Stimulated activated naive CD8-positive, alpha-beta T cell treated with anti-CD3 and anti-CD28 coated beads, Interleukin-15, Interleukin-2, amounts not matched to agents 100 ng/mL and 50 ng/mL, for 24 hours (primary cell): ENCODE data around the gene WASF2.
"Not testable (repeated sequence)": the region's sequence is repeated elsewhere in the genome, so short reads cannot be mapped to it uniquely, and the experiment has no call there.

Source experiments
- H3K27ac Mint-ChIP-seq: one replicate; pipeline ENCODE4 v1.8.0; 2021; ENCODE audit warnings: mild to moderate bottlenecking, mixed read lengths
- H3K27me3 Mint-ChIP-seq: one replicate; pipeline ENCODE4 v1.8.0; 2021; ENCODE audit warnings: mixed read lengths
- H3K36me3 Mint-ChIP-seq: one replicate; pipeline ENCODE4 v1.8.0; 2021; ENCODE audit warnings: low read depth, mixed read lengths
- H3K4me1 Mint-ChIP-seq: one replicate; pipeline ENCODE4 v1.8.0; 2021; ENCODE audit warnings: low read depth, mixed read lengths
- H3K4me3 Mint-ChIP-seq: one replicate; pipeline ENCODE4 v1.8.0; 2021; ENCODE audit warnings: mild to moderate bottlenecking, mixed read lengths
- H3K9me3 Mint-ChIP-seq: one replicate; pipeline ENCODE4 v1.8.0; 2021; ENCODE audit warnings: mixed read lengths

The WASF2 gene

DNA sequence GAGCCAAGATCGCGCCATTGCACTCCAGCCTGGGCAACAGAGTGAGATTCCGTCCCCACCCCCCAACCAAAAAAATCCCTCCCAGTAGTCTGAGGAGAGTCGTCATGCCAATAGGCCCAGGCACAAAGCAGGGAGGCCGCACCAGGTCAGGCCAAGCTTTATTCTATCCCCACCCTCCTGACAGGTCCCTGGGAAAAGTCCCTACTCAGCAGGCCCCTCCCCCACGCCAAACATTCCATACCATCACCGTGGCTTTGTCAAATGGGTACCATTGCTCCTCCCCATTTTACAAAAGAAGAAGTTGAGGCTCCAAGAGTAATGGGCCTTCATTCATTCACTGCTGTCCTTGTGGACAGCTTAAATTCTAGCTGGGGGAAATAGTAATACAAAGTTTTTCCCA is 92.2 kb downstream of the WASF2 start:
- Mint-ChIP-seq H3K9me3 (no peaks in the 10 kb centered on the region), H3K4me3 (no peak overlapping the region), H3K27ac (no peak overlapping the region), H3K4me1 (peaks cover 20% of the 10 kb centered on the region), H3K27me3 (no peaks in the 10 kb centered on the region), H3K36me3 (no peaks in the 10 kb centered on the region)

DNA sequence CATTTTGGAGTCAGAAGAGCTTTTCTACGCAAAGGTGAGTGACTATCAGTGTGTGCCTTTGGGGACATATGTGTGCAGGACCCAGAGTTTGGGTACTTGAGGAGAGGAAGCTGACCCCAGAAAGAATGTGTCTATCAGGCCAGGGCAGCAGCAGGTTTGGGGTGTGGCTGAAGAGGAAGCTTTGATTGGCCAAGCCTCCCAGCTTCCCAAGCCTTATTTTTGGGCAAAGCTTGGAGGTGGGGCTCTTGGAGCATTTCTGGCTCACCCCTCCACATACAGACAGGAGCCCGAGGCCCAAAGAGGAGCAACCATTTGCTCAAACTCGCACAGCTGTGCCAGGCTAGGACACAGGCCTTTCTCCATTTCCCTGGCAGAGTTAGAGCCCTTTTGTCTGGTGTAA is 92.9 kb downstream of the WASF2 start:
- H3K4me3 Mint-ChIP-seq, result no peak overlapping the region
- no peaks in the 10 kb centered on the region for H3K27me3 Mint-ChIP-seq
- no peaks in the 10 kb centered on the region for H3K9me3 Mint-ChIP-seq
- H3K36me3 Mint-ChIP-seq, result no peaks in the 10 kb centered on the region
- peaks cover 16% of the 10 kb centered on the region for H3K4me1 Mint-ChIP-seq
- H3K27ac Mint-ChIP-seq, result no peak overlapping the region

DNA sequence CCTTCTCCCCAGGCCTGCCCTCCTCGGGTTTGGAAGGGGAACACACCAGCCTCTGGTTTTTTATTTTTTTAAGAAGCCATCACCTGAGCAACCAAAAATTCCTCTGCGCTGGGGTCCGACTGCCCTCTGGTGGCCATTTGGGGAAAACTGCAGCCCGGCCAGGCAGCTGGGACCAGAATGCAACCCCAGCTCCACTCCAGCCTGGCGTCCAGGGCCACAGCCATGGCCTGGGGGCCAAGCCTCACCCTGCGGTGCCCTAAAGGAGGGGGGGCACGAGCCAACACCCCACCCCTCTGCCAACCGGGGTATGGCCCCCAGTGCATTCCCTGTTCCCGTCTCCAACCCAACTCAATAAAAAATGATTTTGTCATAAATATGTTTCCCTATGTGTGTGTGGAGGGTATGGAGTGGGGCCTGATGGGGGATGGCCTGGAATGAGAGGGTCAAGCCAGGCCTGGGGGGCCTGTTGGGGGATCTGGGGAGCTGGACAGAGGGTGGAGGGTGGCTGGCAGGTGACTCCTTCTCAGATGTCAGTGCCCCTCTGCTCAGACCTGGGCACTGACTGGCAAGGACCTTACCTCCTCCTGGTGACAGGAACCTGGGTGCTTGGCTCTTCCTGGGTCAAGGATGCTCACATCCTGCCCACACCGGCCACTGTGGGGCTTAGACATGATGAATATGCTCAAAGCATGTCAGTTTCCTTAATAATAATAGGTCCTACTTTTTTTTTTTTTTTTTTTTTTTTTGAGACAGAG is 94.3 kb downstream of the WASF2 start:
- Mint-ChIP-seq H3K4me3 (no peak overlapping the region), H3K36me3 (no peaks in the 10 kb centered on the region), H3K9me3 (no peaks in the 10 kb centered on the region), H3K27ac (no peak overlapping the region), H3K4me1 (peaks cover 17% of the 10 kb centered on the region), H3K27me3 (no peaks in the 10 kb centered on the region)

DNA sequence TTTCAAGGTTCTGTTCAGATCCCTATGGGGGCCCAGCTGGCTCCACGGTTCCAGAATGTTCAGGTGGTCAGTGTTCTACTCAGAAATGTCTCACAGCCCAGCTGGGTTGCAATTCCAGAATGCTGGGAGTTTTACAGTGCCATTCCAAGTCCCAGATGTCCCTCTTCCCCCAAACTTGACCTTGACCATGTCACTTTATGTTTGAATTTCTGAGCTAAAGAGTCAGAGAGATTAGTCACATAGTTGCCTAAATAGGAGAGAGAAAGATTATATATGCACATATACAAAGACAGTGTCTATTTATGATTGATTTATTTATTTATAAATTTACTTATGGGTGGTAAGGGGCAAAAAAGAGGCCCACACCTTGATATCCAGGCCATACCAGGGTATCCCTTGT is 95.0 kb downstream of the WASF2 start:
- Mint-ChIP-seq H3K27ac (no peak overlapping the region), H3K4me3 (no peak overlapping the region), H3K27me3 (no peaks in the 10 kb centered on the region), H3K36me3 (no peaks in the 10 kb centered on the region), H3K9me3 (no peaks in the 10 kb centered on the region), H3K4me1 (peaks cover 17% of the 10 kb centered on the region)

DNA sequence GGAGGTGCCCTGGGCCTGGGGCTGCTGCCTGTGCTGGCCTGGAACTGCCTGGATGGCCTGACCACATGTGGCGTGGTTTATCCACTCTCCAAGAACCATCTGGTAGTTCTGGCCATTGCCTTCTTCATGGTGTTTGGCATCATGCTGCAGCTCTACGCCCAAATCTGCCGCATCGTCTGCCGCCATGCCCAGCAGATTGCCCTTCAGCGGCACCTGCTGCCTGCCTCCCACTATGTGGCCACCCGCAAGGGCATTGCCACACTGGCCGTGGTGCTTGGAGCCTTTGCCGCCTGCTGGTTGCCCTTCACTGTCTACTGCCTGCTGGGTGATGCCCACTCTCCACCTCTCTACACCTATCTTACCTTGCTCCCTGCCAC is 95.7 kb downstream of the WASF2 start:
- Mint-ChIP-seq H3K4me3 (peak overlapping the region; percentile 39), H3K27me3 (no peaks in the 10 kb centered on the region), H3K9me3 (no peaks in the 10 kb centered on the region), H3K4me1 (peaks cover 17% of the 10 kb centered on the region), H3K27ac (peak overlapping the region; percentile 2), H3K36me3 (no peaks in the 10 kb centered on the region)

- no peaks in the 10 kb centered on the region for H3K9me3 Mint-ChIP-seq
- peak overlapping the region; percentile 82 for H3K4me3 Mint-ChIP-seq
- H3K27ac Mint-ChIP-seq, result no peak overlapping the region
- no peaks in the 10 kb centered on the region for H3K27me3 Mint-ChIP-seq
- H3K36me3 Mint-ChIP-seq, result no peaks in the 10 kb centered on the region
- H3K4me1 Mint-ChIP-seq, result peaks cover 17% of the 10 kb centered on the region
These were observed 96.2 kb downstream of the WASF2 start for GRCh38 chr1:27393641-27394281.

DNA sequence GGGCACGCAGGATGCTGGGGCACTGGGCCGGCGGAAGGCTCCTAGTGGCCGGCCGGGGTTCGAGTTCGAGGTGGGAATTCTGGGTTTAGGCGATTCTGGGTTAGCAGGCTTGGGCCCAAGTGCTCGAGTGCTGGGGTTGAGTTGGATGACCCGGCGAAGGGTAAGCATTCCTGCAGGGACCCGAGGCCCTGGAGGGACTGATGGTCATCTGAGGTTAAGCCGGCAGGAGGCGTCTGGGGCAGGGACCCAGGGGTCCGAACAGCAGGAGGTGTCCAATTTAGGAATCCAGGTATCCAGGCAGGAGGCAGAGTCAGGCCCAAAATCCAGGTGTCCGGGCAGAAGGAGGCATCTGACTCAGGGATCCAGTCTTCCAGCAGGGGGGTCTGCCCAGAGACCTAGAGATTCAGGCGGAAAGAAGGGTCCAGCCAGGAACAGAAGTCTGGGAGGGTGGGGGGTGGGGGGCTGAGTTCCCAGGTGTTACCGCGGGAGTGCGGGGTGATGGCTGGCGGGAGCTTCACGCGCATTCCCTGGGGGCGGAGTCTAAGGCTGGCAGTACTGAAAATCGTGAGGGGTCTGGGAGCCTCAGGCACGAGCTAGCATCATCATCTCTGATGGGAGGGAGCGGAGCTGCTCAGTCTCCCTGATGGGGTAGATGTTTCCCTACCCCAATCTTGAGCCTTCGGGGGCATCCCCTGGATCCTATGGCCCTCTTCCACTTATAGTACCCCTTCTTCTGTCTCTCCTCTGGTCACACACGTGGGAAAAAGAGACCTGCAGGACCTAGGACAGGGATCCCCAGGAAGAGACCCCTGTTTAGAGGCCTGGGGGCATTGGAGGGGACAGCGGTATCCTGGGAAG is 97.0 kb downstream of the WASF2 start:
- Mint-ChIP-seq H3K27me3 (no peaks in the 10 kb centered on the region), H3K36me3 (no peaks in the 10 kb centered on the region), H3K27ac (peak overlapping the region; percentile 38), H3K4me3 (peak overlapping the region; percentile 82), H3K9me3 (no peaks in the 10 kb centered on the region), H3K4me1 (peaks cover 17% of the 10 kb centered on the region)

DNA sequence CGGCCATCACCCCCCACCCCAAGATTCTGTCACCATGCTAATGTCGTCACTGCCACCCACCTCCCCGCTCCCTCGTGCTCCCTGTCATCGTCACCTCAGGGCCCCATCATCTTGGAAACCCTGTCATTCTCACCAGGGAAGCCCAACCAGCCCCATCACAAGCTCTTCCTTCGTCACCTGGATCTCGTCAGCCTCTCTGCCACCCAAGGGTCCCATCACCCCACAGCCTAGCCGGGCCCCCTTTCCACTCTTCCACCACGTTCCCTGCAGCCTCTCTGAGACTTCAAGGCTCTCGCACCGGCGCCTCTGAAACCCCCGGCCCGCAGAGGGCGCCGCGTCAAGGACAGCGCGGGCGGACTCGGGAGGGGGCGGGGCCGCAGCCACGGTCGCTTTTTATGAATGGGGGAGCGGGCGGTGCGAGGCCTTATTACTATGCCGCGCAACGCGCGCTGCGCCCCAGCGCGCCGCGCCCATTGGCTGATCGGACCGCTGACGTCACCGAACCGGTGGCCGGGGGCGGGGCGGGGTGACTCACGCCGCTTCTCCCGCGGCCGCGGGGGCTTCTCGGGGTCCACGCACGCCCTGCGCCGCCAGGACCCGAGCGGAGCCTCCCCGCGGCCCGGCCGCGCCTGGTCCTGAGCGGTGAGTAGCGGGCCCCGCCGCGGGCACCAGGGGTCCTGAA is 97.7 kb downstream of the WASF2 start, which contains the start of gene GPR3:
TSS of gene GPR3 (plus strand) at position 527 of the 682 bp plus-strand sequence. CDS start 1,177 bp downstream, outside the sequence.
- Mint-ChIP-seq H3K9me3 (no peaks in the 10 kb centered on the region), H3K27ac (peak within 1 kb of the TSS; percentile 96), H3K4me3 (peak within 1 kb of the TSS; percentile 85), H3K36me3 (no peaks in the 10 kb centered on the region), H3K27me3 (no peaks in the 10 kb centered on the region), H3K4me1 (peaks cover 17% of the 10 kb centered on the region)

GRCh38 chr1:27391511-27392095 is 98.4 kb downstream of the WASF2 start:
- peaks cover 17% of the 10 kb centered on the region for H3K4me1 Mint-ChIP-seq
- no peaks in the 10 kb centered on the region for H3K9me3 Mint-ChIP-seq
- H3K36me3 Mint-ChIP-seq, result no peaks in the 10 kb centered on the region
- H3K4me3 Mint-ChIP-seq, result peak overlapping the region; percentile 85
- no peaks in the 10 kb centered on the region for H3K27me3 Mint-ChIP-seq
- H3K27ac Mint-ChIP-seq, result peak overlapping the region; percentile 96

- H3K9me3 Mint-ChIP-seq, result no peaks in the 10 kb centered on the region
- peaks cover 9% of the 10 kb centered on the region for H3K4me1 Mint-ChIP-seq
- H3K4me3 Mint-ChIP-seq, result no peak overlapping the region
- no peaks in the 10 kb centered on the region for H3K36me3 Mint-ChIP-seq
- H3K27ac Mint-ChIP-seq, result peak overlapping the region; percentile 40
- no peaks in the 10 kb centered on the region for H3K27me3 Mint-ChIP-seq
These were observed 101.5 kb downstream of the WASF2 start for GRCh38 chr1:27388337-27389005.

DNA sequence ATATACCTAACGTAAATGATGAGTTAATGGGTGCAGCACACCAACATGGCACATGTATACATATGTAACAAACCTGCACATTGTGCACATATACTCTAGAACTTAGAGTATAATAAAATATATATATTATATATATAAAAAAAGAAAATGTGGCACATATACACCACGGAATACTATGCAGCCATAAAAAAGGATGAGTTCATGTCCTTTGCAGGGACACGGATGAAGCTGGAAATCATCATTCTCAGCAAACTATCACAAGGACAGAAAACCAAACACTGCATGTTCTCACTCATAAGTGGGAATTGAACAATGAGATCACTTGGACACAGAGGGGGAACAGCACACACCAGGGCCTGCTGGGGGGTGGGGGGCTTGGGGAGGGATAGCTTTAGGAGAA is 105.2 kb downstream of the WASF2 start:
- H3K27me3 Mint-ChIP-seq, H3K9me3 Mint-ChIP-seq, H3K27ac Mint-ChIP-seq, H3K4me3 Mint-ChIP-seq, H3K36me3 Mint-ChIP-seq, H3K4me1 Mint-ChIP-seq: not testable (repeated sequence)

DNA sequence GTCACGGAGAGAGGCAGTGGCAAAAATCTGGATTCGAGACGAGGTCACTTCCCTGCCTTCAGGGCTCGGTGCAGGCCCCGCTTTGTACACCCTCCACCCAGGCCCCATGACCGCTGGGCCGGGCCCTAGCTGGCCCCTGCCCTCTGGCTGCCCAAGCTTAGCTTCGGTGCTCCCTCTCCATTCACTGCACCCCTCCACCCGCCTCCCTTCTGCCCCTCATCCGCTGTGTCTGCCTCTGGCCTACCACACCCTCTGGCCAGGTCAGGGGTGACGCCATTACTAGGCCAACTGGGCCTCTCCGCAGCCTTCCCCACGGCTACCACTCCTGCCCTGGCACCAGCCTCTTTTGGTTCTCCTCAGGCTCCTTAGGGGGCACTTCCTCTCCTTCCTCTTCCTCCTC is 106.3 kb downstream of the WASF2 start:
- H3K27me3 Mint-ChIP-seq, result peaks cover 5% of the 10 kb centered on the region
- no peaks in the 10 kb centered on the region for H3K36me3 Mint-ChIP-seq
- no peak overlapping the region for H3K27ac Mint-ChIP-seq
- no peaks in the 10 kb centered on the region for H3K4me1 Mint-ChIP-seq
- no peak overlapping the region for H3K4me3 Mint-ChIP-seq
- no peaks in the 10 kb centered on the region for H3K9me3 Mint-ChIP-seq

GRCh38 chr1:27383039-27383605 is 106.8 kb downstream of the WASF2 start, which contains the start of gene CD164L2:
TSS of gene CD164L2 (minus strand) at chr1:27383333. CDS start at chr1:27383239, 94 bp downstream.
- Mint-ChIP-seq H3K27ac (no peak within 1 kb of the TSS), H3K36me3 (no peaks in the 10 kb centered on the region), H3K9me3 (no peaks in the 10 kb centered on the region), H3K4me3 (no peak within 1 kb of the TSS), H3K27me3 (peaks cover 5% of the 10 kb centered on the region), H3K4me1 (no peaks in the 10 kb centered on the region)
